Kidney glomerular epithelial cell (primary cell): ENCODE measurements around the gene ABLIM3.
"Not testable (repeated sequence)": the region's sequence is repeated elsewhere in the genome, so short reads cannot be mapped to it uniquely, and the experiment has no call there.

Experiments
- DNase-seq: peaks from one replicate; lab custom pipeline; 2025; lab: John Stamatoyannopoulos, UW

The ABLIM3 gene

GRCh38 chr5:149157330-149157729, 16.0 kb downstream of the ABLIM3 start:
- DNase-seq, result no peak

- DNase-seq, result no peak
Observed at GRCh38 chr5:149160291-149160787, 19.0 kb downstream of the ABLIM3 start.

DNA sequence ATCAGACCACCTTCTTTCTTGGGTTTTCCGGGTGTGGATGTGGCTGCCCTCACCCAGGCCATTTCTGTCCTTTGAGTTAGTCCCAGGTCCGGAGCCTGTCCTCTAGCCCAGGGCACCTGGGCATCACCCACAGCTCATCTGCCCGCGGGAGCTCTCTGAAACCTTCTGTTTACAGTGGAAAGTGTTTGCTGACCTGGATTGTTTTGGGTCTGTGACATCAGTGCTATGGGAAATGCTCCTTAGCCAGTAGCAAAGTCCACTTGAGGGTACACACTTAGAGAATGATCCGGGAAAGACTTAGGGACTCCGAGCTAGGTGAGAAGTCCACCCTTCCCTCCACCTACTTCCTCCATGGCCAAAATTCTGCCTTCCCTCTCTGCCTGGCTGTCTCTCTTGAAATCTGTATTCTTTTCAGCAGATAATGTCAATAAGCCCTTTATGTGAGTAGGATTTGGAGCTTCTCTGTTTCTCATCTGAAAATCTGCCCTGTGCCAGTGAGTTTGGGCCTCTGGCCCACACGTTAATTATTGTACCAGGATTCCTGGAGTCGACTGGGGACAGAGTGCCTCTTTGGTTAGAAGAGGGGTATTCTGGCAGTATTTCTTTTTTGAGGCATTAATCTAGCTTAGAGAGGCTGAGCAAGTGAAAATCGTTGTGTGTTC, 19.9 kb downstream of the ABLIM3 start:
- no peak for DNase-seq

GRCh38 chr5:149161850-149162249, 20.6 kb downstream of the ABLIM3 start:
- DNase-seq, result no peak

GRCh38 chr5:149162401-149163084, 21.2 kb downstream of the ABLIM3 start:
- peak; percentile 56 for DNase-seq

DNA sequence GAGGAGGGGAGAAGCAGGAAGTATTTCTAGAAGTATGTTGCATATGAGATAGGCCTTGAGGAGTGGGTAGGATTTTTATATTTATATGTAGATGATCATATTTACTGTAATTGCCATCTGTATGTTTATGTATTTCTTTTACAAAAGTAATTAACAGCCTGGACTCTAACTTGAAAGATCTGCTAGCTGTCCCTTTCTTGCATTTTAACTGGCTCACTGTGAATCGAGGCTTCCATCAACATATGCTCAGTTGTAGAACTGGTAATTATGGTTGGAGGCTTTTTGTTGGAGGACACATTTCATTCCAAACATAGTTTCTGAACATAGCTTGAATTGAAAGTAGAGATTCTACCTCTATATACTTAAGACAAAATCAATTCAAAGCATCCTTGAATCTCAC, 23.4 kb downstream of the ABLIM3 start:
- DNase-seq, result no peak

DNA sequence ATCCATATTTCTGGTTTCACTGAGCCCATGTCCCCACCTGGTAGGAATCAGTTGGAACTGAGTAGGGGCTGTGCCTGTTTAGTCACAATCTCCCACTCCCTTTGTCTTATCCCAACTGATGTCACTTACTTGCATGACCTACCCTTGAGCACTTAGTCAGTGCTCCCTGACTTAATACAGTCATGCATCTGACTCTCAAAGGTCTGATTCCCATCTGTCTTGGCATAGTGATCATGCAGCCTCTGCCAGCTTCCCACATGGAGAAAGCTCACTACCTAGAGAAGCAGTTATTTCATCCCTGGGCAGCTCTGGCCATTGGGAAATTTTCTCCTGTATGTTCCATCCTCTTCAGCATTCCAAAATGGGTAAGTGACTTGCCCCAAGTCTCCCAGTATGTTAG, 24.8 kb downstream of the ABLIM3 start:
- no peak for DNase-seq

- DNase-seq, result no peak
Observed at GRCh38 chr5:149166591-149167100, 25.4 kb downstream of the ABLIM3 start.

DNA sequence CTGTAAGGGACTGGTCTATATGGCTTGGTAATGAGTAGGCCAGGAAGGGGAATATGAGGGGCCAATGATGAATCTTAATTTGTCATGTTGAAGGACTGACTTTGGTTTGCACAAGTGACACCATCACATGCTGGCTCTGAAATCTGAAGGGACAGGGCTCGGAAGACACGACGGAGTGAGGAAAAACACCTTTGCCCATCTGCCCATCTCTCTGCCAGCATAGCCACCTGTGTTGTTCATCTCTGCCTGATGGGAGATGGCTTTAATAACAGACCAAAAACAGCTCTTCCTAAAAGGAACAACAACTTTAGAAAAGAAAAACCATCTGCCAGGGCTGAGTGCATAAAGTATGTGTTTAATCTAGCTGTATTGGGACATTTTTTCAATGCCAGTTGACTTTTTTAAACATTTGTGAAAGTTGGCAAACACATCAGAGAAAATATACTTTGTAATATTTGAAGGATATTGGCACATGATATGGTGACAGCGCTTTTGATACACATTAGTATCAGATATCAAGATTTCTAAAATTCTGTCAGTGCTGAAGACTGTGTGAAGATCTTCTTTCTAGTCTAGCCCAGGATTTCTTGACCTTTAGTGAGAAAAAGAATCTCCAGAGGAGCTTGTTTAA, 27.1 kb downstream of the ABLIM3 start:
- DNase-seq, result no peak

GRCh38 chr5:149170299-149170698, 29.0 kb downstream of the ABLIM3 start:
- DNase-seq, result no peak

DNA sequence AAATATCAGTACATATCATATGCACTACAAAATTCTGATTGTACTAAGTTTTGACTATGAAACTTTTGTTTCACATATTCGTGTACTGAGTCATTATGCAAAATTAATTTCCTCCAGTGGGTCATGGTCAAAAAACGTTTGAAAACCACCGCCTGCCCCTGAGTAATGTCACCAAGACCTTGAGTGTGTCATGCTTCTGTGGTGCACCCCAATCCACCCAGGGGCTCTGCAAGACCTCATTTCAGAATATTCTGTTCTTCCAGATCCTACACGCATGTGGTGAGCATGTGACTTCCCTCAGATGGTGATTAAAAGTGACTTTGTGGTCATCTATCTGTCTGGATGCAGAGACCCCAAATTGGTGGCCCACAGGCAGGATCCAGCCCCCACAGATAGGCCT, 31.0 kb downstream of the ABLIM3 start:
- DNase-seq, result no peak

GRCh38 chr5:149172709-149173505, 31.6 kb downstream of the ABLIM3 start:
- DNase-seq, result no peak

DNA sequence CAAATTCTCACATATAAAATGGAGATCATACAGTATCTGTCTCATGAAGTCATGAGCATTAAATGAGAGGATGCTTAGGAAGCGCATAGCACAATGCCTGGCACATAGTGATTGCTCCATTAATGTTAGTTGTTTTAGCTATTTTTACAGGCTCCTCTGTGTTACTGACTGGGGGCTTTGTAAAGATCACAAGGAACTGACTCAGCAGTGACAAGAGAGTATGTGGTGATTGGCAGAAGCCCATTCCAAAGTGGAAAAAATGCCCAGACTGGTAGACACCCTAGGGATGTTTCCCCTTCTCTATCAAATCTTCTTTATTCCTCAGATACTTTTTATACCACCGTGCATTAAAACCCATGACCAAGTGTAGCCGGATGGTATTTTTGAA, 33.5 kb downstream of the ABLIM3 start:
- no peak for DNase-seq

DNA sequence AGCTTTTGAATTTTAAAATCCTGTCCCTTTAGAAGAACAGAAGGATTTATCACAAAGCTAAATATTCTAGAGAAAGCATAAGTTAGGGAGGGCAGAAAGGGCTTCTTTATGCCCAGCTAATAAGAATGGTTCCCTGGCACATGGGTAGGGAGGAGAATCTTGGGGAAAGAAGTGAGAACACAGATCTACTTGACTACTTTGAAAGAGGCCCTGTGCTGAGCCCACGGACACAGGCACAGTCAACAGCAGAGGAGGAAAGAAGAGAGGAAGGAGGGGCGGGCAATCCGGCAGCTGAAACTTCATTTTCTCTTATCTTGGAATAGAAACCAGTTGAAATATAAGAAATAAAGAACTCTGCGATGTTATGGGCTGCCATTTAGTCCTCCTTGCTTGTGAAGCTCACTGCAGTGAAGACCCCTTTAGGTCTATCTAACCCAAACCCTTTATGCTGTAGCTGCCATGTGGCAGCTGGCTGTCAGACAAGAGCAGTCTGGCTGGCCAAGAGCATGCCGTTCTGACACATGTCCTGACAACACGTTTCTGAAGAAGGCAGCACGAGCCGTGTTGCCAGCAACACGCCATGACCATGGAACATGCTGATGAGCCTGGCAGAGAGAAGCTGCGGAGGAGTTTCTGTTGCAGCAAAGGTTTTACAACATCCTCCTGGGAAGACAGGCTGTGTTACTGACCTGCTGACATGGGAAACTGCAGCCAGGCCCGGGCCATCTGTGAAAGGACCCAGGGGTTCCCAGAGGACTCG, 34.2 kb downstream of the ABLIM3 start:
- no peak for DNase-seq

- DNase-seq, result no peak
Observed at GRCh38 chr5:149177339-149177843, 36.1 kb downstream of the ABLIM3 start.

GRCh38 chr5:149177911-149178565, 36.7 kb downstream of the ABLIM3 start:
- DNase-seq, result no peak

DNA sequence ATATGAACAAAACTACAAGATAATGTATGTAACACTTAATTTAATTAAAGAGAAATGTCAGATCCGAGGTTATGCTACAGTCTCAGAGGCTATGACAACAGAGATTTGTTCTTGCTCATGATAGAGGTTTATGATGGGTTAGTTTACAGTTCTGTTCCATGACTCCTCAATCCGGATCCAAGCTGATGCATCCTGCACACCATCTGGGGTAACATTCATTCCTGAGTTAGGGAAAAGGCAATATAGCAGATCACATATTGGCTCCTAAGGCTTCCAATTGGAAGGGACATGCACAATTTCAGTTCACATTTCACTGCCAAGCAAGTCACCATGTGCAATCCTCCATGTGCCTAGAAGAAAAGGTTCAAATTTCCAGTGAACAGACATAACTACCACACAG, 40.4 kb downstream of the ABLIM3 start:
- no peak for DNase-seq

DNA sequence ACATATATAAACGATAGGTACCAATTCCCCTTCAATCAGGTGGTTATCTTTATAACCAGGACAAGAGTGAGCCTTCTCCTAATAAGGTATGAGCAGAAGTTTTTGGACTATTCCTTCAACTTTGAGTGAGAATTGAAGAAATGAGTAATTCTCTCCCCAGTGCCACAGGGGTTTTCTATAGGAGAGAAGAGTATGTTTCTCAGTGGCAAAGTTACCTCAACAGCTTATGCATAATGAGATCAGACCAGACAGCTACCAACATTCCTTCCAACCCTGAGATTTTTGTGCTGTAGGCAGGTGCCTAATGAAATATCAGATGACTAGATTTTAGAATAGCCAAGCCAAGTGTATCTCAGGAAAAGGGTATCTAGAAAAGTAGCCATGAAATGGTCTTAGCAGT, 40.9 kb downstream of the ABLIM3 start:
- DNase-seq, result no peak

- no peak for DNase-seq
Observed at GRCh38 chr5:149185067-149185466, 43.8 kb downstream of the ABLIM3 start.

GRCh38 chr5:149186506-149186905, 45.2 kb downstream of the ABLIM3 start:
- no peak for DNase-seq

DNA sequence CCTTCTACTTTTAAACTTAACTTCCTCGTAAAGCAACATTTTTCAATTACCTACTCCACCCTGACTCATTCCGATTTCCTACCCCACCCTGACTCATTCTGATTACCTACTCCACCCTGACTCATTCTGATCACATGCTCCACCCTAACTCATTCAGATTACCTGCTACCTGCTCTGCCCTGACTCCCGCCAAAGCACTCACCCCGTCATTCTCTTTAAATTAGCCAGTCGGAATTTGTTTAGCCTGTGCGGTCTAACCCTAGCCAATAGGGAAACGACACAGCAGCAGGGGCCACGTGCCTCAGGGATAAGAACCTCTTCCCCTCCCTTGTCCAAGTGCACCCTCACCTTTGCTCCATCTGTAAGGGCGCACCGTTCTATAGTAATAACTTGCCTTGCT, 46.3 kb downstream of the ABLIM3 start:
- not testable (repeated sequence) for DNase-seq
